ENCODE data around the gene PROP1.
"Not testable (repeated sequence)": the region's sequence is repeated elsewhere in the genome, so short reads cannot be mapped to it uniquely, and the experiment has no call there.

Gene PROP1

GRCh38 chr5:177995691-177996595 lies at the start of gene PROP1:
TSS of gene PROP1 (minus strand) at chr5:177996242. CDS start at chr5:177995933, 309 bp downstream.
- no peak for DNase-seq (ENCODE audit: low spot score)

GRCh38 chr5:178019379-178020030 lies 23.5 kb upstream of the PROP1 start:
- not testable (repeated sequence) for DNase-seq (ENCODE audit: low spot score)

DNA sequence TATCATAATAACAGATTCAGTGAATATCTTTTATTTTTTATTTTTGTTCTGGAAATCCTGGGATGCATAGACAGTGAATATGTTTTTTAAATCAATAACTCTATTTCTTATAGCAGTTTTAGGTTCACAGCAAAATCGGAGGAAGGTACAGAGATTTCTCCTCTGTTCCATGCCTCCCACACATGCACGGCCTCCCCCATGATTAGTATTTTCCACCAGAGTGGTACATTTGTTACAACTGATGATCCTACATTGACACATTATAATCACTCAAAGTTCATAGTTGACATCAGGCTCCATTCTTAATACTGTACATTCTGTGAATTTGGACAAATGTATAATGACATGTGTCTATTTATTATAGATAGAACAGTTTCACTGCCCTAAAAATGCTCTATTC lies 16.7 kb upstream of the PROP1 start:
- not testable (repeated sequence) for DNase-seq (ENCODE audit: low spot score)

DNA sequence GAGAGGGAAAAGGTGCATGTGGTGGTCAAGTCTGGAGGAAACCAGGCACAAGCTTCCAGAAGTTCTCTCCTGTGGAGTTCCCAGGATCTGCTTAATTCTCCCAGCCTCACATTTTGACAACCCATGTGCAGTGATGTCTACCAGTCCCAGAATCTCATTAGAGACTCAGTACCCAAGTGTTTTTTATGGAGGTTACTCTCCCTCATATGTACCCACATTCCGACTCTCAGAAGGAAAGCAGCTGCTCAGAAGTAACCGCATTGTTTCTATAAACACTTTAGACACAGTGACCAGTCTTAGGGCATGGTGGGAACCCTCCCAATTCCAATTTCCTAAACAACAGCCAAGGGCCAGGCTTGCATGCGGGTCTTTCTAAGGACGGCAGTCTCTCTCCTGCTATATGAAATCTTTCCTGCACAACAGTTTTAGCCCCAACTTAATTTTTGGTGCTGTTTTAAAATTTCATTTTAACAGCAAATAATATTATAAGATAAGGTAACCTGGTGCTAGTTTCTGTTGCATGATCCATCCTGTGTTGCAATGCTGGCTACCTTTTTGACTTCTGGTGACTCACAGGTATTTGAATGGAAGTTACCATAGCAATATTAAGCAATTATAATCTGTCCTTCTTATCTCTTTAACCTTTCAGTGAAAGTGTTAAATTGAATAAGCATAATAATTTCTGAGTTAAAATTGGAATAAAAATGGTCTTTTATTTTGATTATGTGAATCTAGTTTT lies 15.9 kb upstream of the PROP1 start:
- DNase-seq (ENCODE audit: low spot score): not testable (repeated sequence)

DNA sequence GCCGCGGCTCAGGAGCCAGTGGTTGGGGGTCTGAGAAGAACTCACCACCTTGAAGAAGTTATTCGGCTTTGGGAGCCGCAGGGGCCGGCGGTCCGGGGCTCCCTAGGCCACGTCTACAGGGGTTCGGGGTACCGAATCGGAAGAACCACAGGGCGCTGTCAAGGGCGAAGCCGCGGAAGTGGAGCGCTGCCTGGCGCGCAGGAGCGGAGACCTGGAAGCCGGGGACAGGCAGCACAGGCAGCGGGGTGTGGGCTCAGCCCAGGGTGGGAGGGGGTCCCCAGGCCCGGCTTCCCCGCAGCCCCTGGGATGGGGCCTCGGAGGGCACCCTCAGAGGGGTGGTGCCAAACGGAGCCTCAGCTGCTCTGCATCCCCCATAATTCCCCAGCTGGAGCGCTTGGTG lies 11.2 kb upstream of the PROP1 start:
- not testable (repeated sequence) for DNase-seq (ENCODE audit: low spot score)

DNA sequence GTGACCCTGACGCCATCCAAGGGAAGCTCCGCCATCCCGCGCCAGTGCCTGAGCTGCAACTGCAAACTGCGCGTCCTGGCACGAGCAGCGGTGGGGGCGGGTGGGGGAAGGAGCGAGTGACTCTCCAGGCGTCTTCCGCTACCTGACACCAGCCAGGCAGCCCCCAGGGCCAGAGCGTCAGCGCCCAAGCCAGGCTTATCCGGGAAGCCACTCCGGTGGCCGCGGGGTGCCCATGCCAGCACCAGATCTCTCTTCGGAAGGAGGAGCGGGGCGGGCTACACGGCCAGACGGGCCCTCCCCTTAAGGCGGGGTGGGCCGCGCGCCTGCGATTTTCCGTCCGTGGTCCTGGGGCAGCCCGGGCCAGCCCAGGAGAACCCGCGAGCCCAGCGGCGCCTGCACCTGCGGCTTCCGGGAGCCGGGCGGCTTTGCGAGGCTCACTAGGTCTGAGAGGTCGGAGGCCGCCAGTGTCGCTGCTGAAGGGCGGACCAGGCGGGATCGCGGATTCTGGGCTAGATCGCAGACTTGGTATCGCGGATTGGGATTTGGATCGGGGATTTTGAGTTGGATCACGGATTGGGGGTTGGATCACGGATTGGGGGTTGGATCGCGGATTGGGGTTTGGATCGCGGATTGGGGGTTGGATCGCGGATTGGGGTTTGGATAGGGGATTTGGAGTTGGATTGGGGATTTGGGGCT lies 10.6 kb upstream of the PROP1 start:
- not testable (repeated sequence) for DNase-seq (ENCODE audit: low spot score)

DNA sequence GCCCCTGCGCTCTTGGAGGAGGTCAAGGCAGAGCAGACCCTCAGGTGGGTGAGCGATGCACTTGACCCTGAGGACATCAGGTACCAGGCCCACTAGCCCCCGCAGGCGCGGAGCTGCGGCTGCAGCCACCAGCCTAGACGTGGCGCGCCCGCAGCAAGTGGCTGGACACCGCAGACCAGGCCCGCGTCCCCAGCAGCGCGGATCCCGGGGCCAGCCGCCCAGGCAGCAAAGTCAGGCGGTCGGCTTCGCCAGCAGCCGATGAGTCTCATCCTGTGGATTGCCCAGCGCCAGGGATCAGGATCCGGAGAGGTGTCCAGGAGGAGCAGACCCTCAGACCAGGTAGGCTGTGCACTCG lies 10.1 kb upstream of the PROP1 start:
- DNase-seq (ENCODE audit: low spot score): not testable (repeated sequence)

- DNase-seq (ENCODE audit: low spot score): no peak
These were observed 1.8 kb upstream of the PROP1 start for GRCh38 chr5:177997846-177998245.

GRCh38 chr5:177997319-177997670 lies 1.3 kb upstream of the PROP1 start:
- no peak for DNase-seq (ENCODE audit: low spot score)

GRCh38 chr5:177996660-177997318 lies 747 bp upstream of the PROP1 start:
- DNase-seq (ENCODE audit: low spot score): no peak

- DNase-seq (ENCODE audit: low spot score): no peak
These were observed 1.4 kb downstream of the PROP1 start for GRCh38 chr5:177994561-177995190.

DNA sequence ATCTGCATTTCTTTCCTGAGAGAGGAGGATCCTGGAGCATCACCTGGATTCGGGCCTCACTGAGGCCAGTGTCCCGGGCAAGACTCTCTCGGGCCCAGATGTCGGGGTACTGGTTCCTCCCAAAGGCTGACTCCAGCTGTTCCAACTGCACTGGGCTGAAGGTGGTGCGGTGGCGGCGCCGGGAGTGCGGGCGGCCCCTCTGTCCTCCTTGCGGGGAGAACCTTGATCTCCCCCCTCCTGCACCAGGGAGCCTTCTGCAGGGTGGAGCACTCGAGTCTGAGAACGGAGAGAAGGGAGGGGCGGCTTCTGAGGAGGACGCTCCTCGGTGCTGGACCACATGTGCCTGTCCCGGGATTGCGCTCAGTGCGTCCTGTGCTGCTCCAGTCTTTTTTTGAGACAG lies 2.0 kb downstream of the PROP1 start:
- no peak for DNase-seq (ENCODE audit: low spot score)

DNA sequence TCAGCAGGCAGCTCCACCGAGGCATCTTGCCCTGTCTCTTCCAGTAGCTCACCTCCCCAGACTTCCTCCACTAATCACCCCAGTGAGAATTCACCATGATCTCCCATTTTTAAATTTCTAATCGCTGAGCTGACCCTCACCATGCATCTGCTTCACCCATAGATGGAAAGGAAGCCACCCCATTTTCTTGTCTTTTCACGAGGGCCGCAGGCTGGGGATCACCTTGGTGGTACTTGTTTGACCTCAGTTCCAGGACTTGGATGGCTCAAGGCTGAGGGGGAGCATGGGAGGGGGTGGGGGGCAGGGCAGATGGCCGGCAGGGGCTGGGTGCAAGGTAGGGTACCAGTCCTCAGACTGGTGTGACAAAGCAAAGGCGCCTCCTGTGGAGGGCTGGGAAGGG lies 3.6 kb downstream of the PROP1 start:
- DNase-seq (ENCODE audit: low spot score): no peak

DNA sequence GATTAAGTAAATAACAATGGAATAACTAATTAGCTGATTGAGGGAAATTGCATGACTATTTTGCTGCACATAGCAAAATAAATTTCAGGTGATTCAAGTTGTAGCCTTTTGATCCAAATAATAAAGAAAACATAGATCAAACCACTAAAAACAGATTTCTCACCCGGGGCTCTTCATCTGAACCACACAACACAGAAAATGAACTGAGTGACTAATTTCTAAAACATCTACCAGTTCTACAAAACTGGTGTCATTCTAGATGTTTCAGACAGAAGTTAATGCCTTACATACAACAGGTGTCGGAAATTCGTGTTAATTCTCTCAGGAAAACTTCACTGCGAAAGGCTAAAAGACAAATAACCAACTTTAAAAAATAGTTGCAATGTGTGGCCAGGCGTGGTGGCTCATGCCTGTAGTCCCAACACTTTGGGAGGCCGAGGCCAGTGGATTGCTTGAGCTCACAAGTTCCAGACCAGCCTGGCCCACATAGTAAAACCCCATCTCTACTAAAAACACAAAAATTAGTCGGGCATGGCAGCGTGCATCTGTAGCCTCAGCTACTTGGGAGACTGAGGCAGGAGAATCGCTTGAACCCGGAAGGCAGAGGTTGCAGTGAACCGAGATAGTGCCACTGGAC lies 6.9 kb downstream of the PROP1 start:
- no peak for DNase-seq (ENCODE audit: low spot score)

- DNase-seq (ENCODE audit: low spot score): no peak
These were observed 8.7 kb downstream of the PROP1 start for GRCh38 chr5:177987326-177987725.

DNA sequence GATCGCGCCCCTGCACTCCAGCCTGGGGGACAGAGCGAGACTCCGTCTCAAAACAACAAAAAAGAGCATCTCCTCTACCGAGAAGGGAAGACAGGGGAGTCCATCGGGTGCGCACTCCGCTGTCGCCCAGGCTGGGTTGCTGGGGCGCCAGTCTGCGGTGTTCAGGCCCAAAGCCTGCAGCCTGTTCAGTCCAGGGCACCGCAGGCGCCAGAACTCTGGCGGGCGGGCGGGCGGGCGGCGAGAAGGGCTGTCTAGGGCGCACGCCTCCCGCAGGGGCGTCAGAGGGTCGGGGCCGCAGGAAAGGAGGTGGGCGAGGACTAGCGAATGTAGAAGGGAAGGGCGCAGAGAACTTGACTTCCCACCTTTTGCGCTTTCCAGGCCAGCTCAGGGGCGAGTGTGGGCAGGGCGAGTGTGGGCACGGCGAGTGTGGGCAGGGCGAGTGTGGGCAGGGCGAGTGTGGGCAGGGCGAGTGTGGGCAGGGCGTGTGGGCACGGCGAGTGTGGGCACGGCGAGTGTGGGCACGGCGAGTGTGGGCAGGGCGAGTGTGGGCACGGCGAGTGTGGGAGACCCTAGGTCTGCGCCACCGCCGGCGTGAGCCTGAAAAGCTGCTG lies 10.5 kb downstream of the PROP1 start:
- no peak for DNase-seq (ENCODE audit: low spot score)

GRCh38 chr5:177984584-177985206 lies 11.3 kb downstream of the PROP1 start:
- no peak for DNase-seq (ENCODE audit: low spot score)

GRCh38 chr5:177983763-177984583 lies 12.1 kb downstream of the PROP1 start:
- DNase-seq (ENCODE audit: low spot score): no peak

GRCh38 chr5:177982956-177983355 lies 13.1 kb downstream of the PROP1 start:
- no peak for DNase-seq (ENCODE audit: low spot score)
